Measurements from ENCODE around the gene LAPTM4A. TPM values are rescaled to one million over a fixed set of nuclear protein-coding genes. Genes with fewer than 3 reads are reported as not detected.

Gene LAPTM4A
- total RNA-seq, 1 experiment from 2014 or later = 131 TPM

DNA sequence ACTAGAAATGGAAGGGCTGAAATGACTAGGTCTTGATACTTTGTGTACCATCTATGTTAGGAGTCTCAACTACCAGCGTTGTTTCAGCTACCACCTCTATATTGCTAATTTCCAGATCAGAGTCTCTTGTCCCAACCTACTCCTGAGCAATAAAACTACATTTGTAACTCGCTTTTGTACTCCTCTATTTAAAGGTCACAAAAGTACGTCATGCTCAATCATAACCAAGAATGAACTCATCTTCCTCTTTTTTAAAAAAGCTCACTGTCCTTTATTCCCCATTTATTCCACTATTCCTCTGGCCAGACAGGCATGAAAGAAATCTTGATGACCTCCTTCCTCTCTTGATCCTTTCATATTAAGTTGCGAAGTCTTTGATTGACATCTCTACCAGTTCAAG is 27.7 kb downstream of the LAPTM4A start:
- Histone ChIP-seq H4K5ac (ENCODE audit: insufficient read length, low read depth, low read length) (no peak overlapping the region), H3K14ac (ENCODE audit: insufficient read depth, low read length) (no peak overlapping the region), H3K27me3 (ENCODE audit: insufficient read depth, low read length) (no peaks in the 10 kb centered on the region), H3K18ac (ENCODE audit: insufficient read length, low read depth, low read length) (no peak overlapping the region), H4K8ac (replicated peaks; ENCODE audit: insufficient read length, low read depth, low read length) (no peak overlapping the region), H3K4me2 (ENCODE audit: insufficient read depth, insufficient read length, low read length) (no peak overlapping the region), H3K4me1 (ENCODE audit: insufficient read depth, low read length) (no peaks in the 10 kb centered on the region), H3K9me3 (ENCODE audit: control insufficient read depth, low read depth, low read length) (peaks cover 9% of the 10 kb centered on the region), H3K79me2 (ENCODE audit: insufficient read depth, low read length) (no peaks in the 10 kb centered on the region), H3T11ph (ENCODE audit: low read length) (no peak overlapping the region), H3K23ac (ENCODE audit: insufficient read length, low read depth, low read length) (no peak overlapping the region), H2BK15ac (ENCODE audit: low read depth, low read length) (no peak overlapping the region), H3K4ac (ENCODE audit: low read depth, low read length) (no peak overlapping the region), H3K9ac (ENCODE audit: extremely low read depth, insufficient read length, low read length) (no peak overlapping the region), H2AK5ac (ENCODE audit: insufficient read length, low read length) (no peak overlapping the region), H2BK5ac (ENCODE audit: insufficient read length, low read length) (no peak overlapping the region), H3K27ac (ENCODE audit: insufficient read length, low read depth, low read length) (no peak overlapping the region), H3K23me2 (ENCODE audit: insufficient read length, low read depth, low read length, poor library complexity, severe bottlenecking) (no peaks in the 10 kb centered on the region), H3K56ac (ENCODE audit: insufficient read length, low read depth, low read length) (no peak overlapping the region), H2BK12ac (ENCODE audit: insufficient read length, low read depth, low read length) (no peak overlapping the region), H2AFZ (ENCODE audit: low read length) (no peak overlapping the region), H2BK20ac (ENCODE audit: low read depth, low read length, poor library complexity, severe bottlenecking) (no peak overlapping the region), H4K20me1 (ENCODE audit: control insufficient read depth, insufficient read depth, insufficient read length) (no peaks in the 10 kb centered on the region), H2BK120ac (ENCODE audit: low read depth, low read length, poor library complexity, severe bottlenecking) (no peak overlapping the region), H4K91ac (ENCODE audit: insufficient read length, low read depth, low read length) (no peak overlapping the region), H3K79me1 (ENCODE audit: insufficient read depth, low read depth, low read length, poor library complexity, severe bottlenecking) (no peaks in the 10 kb centered on the region)
- Mint-ChIP-seq H3K36me3 (ENCODE audit: insufficient read depth in 1 of 3, low read depth in 3 of 3) (peaks cover 25 to 41% (median 28%) of the 10 kb centered on the region in 3 experiments), H3K27me3 (ENCODE audit: low read depth) (no peaks in the 10 kb centered on the region; the same call in none of the 2 replicates), H3K4me1 (no peaks in the 10 kb centered on the region), H3K4me3 (no peak overlapping the region), H3K27ac (no peak overlapping the region), H3K9me3 (peaks cover 25 to 32% of the 10 kb centered on the region in 2 experiments)
- DNase-seq = no peak
- no CpG with 5 or more reads among the region's 4 CpGs for WGBS (ENCODE audit: extremely low coverage, insufficient read length, low lambda C conversion rate)
- TF ChIP-seq CTCF (conservative IDR thresholded peaks at IDR 0.05) = no peak

All from H9 (cell line).